Measurements from ENCODE around the gene SMARCAL1. TPM values are rescaled to one million over a fixed set of nuclear protein-coding genes. Genes with fewer than 3 reads are reported as not detected.

The SMARCAL1 gene
- polyA plus RNA-seq, 1 of the 3 experiments (the other 2 are of a cell fraction): 27.0 TPM

DNA sequence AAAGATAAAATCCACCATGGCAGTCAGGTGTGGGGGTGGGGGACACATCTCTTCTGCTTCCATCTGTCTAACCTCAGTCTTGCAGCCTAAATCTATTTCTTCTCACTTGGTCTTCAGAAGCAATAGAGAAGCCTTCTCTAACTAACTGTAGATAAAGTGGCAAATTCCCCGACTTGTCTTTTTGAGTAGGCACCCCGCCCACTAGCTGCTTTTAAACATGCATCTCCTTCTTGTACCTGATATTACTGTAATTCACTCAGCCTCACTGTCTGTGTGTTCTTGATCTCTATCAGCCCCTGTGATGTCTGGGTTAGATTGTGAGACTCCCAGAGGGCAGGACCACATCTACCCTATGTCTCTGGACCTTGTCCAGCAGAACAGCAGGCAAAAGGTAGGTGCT is 46.8 kb upstream of the SMARCAL1 start:
- H3K79me2 ChIP-seq (ENCODE audit: insufficient read depth): peaks cover 98% of the 10 kb centered on the region
- H3K4me2 ChIP-seq: no peak overlapping the region
- peaks cover 38% of the 10 kb centered on the region for H4K20me1 ChIP-seq (ENCODE audit: insufficient read depth)

More for the DNA sequence above, 46.8 kb upstream of the SMARCAL1 start:
- TF ChIP-seq MEF2A (IDR thresholded peaks at IDR 0.05; ENCODE audit: borderline replicate concordance, low read depth): no peak
- TF ChIP-seq, protein P1, sequence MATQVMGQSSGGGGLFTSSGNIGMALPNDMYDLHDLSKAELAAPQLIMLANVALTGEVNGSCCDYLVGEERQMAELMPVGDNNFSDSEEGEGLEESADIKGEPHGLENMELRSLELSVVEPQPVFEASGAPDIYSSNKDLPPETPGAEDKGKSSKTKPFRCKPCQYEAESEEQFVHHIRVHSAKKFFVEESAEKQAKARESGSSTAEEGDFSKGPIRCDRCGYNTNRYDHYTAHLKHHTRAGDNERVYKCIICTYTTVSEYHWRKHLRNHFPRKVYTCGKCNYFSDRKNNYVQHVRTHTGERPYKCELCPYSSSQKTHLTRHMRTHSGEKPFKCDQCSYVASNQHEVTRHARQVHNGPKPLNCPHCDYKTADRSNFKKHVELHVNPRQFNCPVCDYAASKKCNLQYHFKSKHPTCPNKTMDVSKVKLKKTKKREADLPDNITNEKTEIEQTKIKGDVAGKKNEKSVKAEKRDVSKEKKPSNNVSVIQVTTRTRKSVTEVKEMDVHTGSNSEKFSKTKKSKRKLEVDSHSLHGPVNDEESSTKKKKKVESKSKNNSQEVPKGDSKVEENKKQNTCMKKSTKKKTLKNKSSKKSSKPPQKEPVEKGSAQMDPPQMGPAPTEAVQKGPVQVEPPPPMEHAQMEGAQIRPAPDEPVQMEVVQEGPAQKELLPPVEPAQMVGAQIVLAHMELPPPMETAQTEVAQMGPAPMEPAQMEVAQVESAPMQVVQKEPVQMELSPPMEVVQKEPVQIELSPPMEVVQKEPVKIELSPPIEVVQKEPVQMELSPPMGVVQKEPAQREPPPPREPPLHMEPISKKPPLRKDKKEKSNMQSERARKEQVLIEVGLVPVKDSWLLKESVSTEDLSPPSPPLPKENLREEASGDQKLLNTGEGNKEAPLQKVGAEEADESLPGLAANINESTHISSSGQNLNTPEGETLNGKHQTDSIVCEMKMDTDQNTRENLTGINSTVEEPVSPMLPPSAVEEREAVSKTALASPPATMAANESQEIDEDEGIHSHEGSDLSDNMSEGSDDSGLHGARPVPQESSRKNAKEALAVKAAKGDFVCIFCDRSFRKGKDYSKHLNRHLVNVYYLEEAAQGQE (IDR thresholded peaks at IDR 0.05; ENCODE audit: low read depth, low read length): no peak
- no peak for TF ChIP-seq JUND (IDR thresholded peaks at IDR 0.05)
- TF ChIP-seq, protein P2, sequence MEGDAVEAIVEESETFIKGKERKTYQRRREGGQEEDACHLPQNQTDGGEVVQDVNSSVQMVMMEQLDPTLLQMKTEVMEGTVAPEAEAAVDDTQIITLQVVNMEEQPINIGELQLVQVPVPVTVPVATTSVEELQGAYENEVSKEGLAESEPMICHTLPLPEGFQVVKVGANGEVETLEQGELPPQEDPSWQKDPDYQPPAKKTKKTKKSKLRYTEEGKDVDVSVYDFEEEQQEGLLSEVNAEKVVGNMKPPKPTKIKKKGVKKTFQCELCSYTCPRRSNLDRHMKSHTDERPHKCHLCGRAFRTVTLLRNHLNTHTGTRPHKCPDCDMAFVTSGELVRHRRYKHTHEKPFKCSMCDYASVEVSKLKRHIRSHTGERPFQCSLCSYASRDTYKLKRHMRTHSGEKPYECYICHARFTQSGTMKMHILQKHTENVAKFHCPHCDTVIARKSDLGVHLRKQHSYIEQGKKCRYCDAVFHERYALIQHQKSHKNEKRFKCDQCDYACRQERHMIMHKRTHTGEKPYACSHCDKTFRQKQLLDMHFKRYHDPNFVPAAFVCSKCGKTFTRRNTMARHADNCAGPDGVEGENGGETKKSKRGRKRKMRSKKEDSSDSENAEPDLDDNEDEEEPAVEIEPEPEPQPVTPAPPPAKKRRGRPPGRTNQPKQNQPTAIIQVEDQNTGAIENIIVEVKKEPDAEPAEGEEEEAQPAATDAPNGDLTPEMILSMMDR (IDR thresholded peaks at IDR 0.05): no peak
- no peak for TF ChIP-seq TEAD4 (IDR thresholded peaks at IDR 0.05; ENCODE audit: borderline replicate concordance, insufficient read depth)
- peak; percentile 39; the same call in 1 of the 2 replicates for TF ChIP-seq GATA2 (CRISPR knock-in tag; IDR thresholded peaks at IDR 0.05)
- TF ChIP-seq, protein P3, sequence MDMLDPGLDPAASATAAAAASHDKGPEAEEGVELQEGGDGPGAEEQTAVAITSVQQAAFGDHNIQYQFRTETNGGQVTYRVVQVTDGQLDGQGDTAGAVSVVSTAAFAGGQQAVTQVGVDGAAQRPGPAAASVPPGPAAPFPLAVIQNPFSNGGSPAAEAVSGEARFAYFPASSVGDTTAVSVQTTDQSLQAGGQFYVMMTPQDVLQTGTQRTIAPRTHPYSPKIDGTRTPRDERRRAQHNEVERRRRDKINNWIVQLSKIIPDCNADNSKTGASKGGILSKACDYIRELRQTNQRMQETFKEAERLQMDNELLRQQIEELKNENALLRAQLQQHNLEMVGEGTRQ (IDR thresholded peaks at IDR 0.05; ENCODE audit: borderline replicate concordance, low read depth, low read length): no peak
- H3K27ac ChIP-seq (ENCODE audit: low read depth in 2 of 2, low read length in 1 of 2): peak overlapping the region in 1 of 2 experiments; percentile 48; a peak in 2 of 4 replicates
- H3K9ac ChIP-seq: no peak overlapping the region
- H2AFZ ChIP-seq (ENCODE audit: low read depth): no peak overlapping the region
- no peaks in the 10 kb centered on the region for H3K9me2 ChIP-seq
- WGBS (ENCODE audit: low lambda C conversion rate): 100% methylated on average over 2 of the region's 2 CpGs
- no peak for DNase-seq
- H3K9me3 ChIP-seq: no peaks in the 10 kb centered on the region
- peaks cover 31 to 33% of the 10 kb centered on the region in 2 experiments for H3K4me1 ChIP-seq (ENCODE audit: control insufficient read depth in 1 of 2, insufficient read depth in 2 of 2, low read depth in 1 of 2, low read length in 1 of 2)
- no peak overlapping the region for H3K4me3 ChIP-seq (ENCODE audit: low read depth in 2 of 2, low read length in 1 of 2)
- no peaks in the 10 kb centered on the region for H3K27me3 ChIP-seq (ENCODE audit: insufficient read depth)
- CTCF ChIA-PET: interaction anchor here (3.8 kb wide), 1 partner anchor 38 kb away, joined by 13 read pairs; no protein-coding TSS in a partner anchor
- POLR2A ChIA-PET: no interaction called here
- H3K36me3 ChIP-seq (replicated peaks in 1 of 2; ENCODE audit: control insufficient read depth in 1 of 2, insufficient read depth in 2 of 2, low read length in 1 of 2): peaks cover 0 to 4% of the 10 kb centered on the region in 2 experiments
- H3F3A ChIP-seq (replicated peaks; ENCODE audit: insufficient read depth): no peaks in the 10 kb centered on the region

Data from SK-N-SH (cell line).